GM23248 (cell line): ENCODE measurements around the gene XRCC5. TPM values are rescaled to one million over a fixed set of nuclear protein-coding genes. Genes with fewer than 3 reads are reported as not detected.

Experiments
- DNase-seq: peaks from one replicate; pipeline ENCODE4 v3.0.0-alpha.2; 2015
- H2AFZ ChIP-seq: fragments of 200-600 bp; sonication (generic); 2 replicates; pipeline ENCODE4 v1.6.1; 2016; ENCODE audit warnings: antibody characterized with exemption
- H3F3A ChIP-seq: fragments of 200-600 bp; sonication (generic); 2 replicates; pipeline ENCODE4 v1.6.1; 2016; ENCODE audit warnings: mild to moderate bottlenecking, antibody characterized with exemption, mixed run types; ENCODE audit not compliant: insufficient read depth
- H3K27ac ChIP-seq: fragments of 200-600 bp; sonication (generic); 2 replicates; pipeline ENCODE4 v1.5.1; 2016; ENCODE audit warnings: mild to moderate bottlenecking
- H3K27me3 ChIP-seq: fragments of 200-600 bp; sonication (generic); replicated peaks from 2 replicates; pipeline ENCODE4 v1.6.1; 2016; ENCODE audit warnings: mild to moderate bottlenecking; ENCODE audit not compliant: insufficient read depth
- H3K36me3 ChIP-seq: fragments of 200-600 bp; sonication (generic); 2 replicates; pipeline ENCODE4 v1.6.1; 2016; ENCODE audit warnings: low read depth, mild to moderate bottlenecking
- H3K4me1 ChIP-seq: fragments of 200-600 bp; sonication (generic); 2 replicates; pipeline ENCODE4 v1.6.1; 2016; ENCODE audit warnings: mild to moderate bottlenecking; ENCODE audit not compliant: insufficient read depth
- H3K4me2 ChIP-seq: fragments of 200-600 bp; sonication (generic); one replicate; pipeline ENCODE4 v1.6.1; 2016; ENCODE audit warnings: mild to moderate bottlenecking; ENCODE audit not compliant: unreplicated experiment
- H3K4me3 ChIP-seq: fragments of 200-600 bp; sonication (generic); 2 replicates; pipeline ENCODE4 v1.5.1; 2016; ENCODE audit warnings: mild to moderate bottlenecking
- H3K79me2 ChIP-seq: fragments of 200-600 bp; sonication (generic); 2 replicates; pipeline ENCODE4 v1.6.1; 2016; ENCODE audit warnings: mild to moderate bottlenecking; ENCODE audit not compliant: insufficient read depth
- H3K9ac ChIP-seq: fragments of 200-600 bp; sonication (generic); 2 replicates; pipeline ENCODE4 v1.6.1; 2016; ENCODE audit warnings: mild to moderate bottlenecking
- H3K9me2 ChIP-seq: fragments of 200-600 bp; sonication (generic); 2 replicates; pipeline ENCODE4 v1.6.1; 2016; ENCODE audit warnings: mixed run types, mild to moderate bottlenecking, moderate library complexity; ENCODE audit not compliant: insufficient read depth
- H3K9me3 ChIP-seq: fragments of 200-600 bp; sonication (generic); one replicate; pipeline ENCODE4 v1.6.1; 2017; ENCODE audit warnings: low read depth
- H4K20me1 ChIP-seq: fragments of 200-600 bp; sonication (generic); 2 replicates; pipeline ENCODE4 v1.6.0; 2016; ENCODE audit not compliant: insufficient read depth
- EZH2 ChIP-seq: fragments of 200-600 bp; sonication (generic); IDR thresholded peaks from 2 replicates; pipeline ENCODE4 v1.6.1; 2018; ENCODE audit warnings: antibody characterized with exemption, mild to moderate bottlenecking; ENCODE audit not compliant: insufficient read depth, poor library complexity, severe bottlenecking
- EZH2phosphoT487 ChIP-seq: fragments of 200-600 bp; sonication (generic); IDR thresholded peaks from 2 replicates; pipeline ENCODE4 v1.6.1; 2018; ENCODE audit warnings: antibody characterized with exemption, moderate library complexity, mild to moderate bottlenecking, low read depth; ENCODE audit not compliant: insufficient read depth
- WGBS, 2 experiments: methylation state at CpG; one replicate each; pipeline ENCODE4 v1.1.6; 2015 to 2017; ENCODE audit warnings: low lambda C conversion rate in 2 of 2, low coverage in 1 of 2; ENCODE audit errors: missing lambda C conversion rate in 2 of 2; 5-methylcytosine and 5-hydroxymethylcytosine counted together
- in situ Hi-C: fragments of 300-500 bp; cut with MboI; formaldehyde crosslinking; loops from 2 replicates; pipeline ENCODE4 v1.15.0; 2020
- polyA plus RNA-seq: library from polyadenylated mRNA; unstranded; fragments of >200 nt; fragmentation: Nextera tagmentation; extraction: Ambion mirVana; gene quantifications from 2 replicates; pipeline ENCODE4 v1.2.1, GENCODE V29; 2016
- total RNA-seq: library from RNA; depleted of rRNA; stranded (reverse); fragments of >200 nt; shearing (Covaris generic); gene quantifications from 2 replicates; pipeline ENCODE4 v1.2.3, GENCODE V29; 2014

The XRCC5 gene
- total and polyA plus RNA-seq, 2 experiments from 2014 or later, result 197 to 249 TPM

- Histone ChIP-seq H3F3A (no peaks in the 10 kb centered on the region; the same call in 1 of the 2 replicates), H3K4me1 (no peaks in the 10 kb centered on the region), H3K9me3 (no peaks in the 10 kb centered on the region), H3K4me2 (no peak overlapping the region), H3K27ac (no peak overlapping the region), H3K9me2 (no peaks in the 10 kb centered on the region), H3K9ac (no peak overlapping the region), H3K79me2 (peaks cover 93% of the 10 kb centered on the region), H3K27me3 (no peaks in the 10 kb centered on the region), H4K20me1 (no peaks in the 10 kb centered on the region; the same call in 1 of the 2 replicates), H2AFZ (no peak overlapping the region), H3K36me3 (peaks cover 56% of the 10 kb centered on the region), H3K4me3 (no peak overlapping the region)
- in situ Hi-C loops, result no loop called here
- 97 to 100% methylated on average over 3 of the region's 3 CpGs for WGBS, 2 experiments
- TF ChIP-seq EZH2 (no peak), EZH2phosphoT487 (no peak)
- DNase-seq, result no peak
These were observed 46.8 kb downstream of the XRCC5 start for GRCh38 chr2:216155954-216156353.

GRCh38 chr2:216156822-216157221 lies 47.7 kb downstream of the XRCC5 start:
- Histone ChIP-seq H3K9me2 (no peaks in the 10 kb centered on the region), H3K79me2 (peaks cover 92% of the 10 kb centered on the region), H3K4me2 (no peak overlapping the region), H3K9ac (no peak overlapping the region), H3K9me3 (no peaks in the 10 kb centered on the region), H3K4me1 (no peaks in the 10 kb centered on the region), H3K4me3 (no peak overlapping the region), H3K27ac (no peak overlapping the region), H3F3A (no peaks in the 10 kb centered on the region; the same call in 1 of the 2 replicates), H3K27me3 (no peaks in the 10 kb centered on the region), H3K36me3 (peaks cover 60% of the 10 kb centered on the region), H2AFZ (no peak overlapping the region), H4K20me1 (no peaks in the 10 kb centered on the region; the same call in 1 of the 2 replicates)
- 97 to 98% methylated on average over 13 of the region's 13 CpGs for WGBS, 2 experiments
- no peak for DNase-seq
- TF ChIP-seq EZH2phosphoT487, result no peak
- no peak for TF ChIP-seq EZH2
- in situ Hi-C loops, result no loop called here

- 70 to 78% methylated on average over 2 of the region's 2 CpGs for WGBS, 2 experiments
- no peak overlapping the region for H3K9ac ChIP-seq
- H3K36me3 ChIP-seq, result peaks cover 65% of the 10 kb centered on the region
- no peak overlapping the region for H3K27ac ChIP-seq
- no peak overlapping the region for H3K4me3 ChIP-seq
- no peaks in the 10 kb centered on the region for H3K27me3 ChIP-seq
- TF ChIP-seq EZH2phosphoT487 (no peak), EZH2 (no peak)
- H3K4me1 ChIP-seq, result no peaks in the 10 kb centered on the region
- DNase-seq, result no peak
- no peaks in the 10 kb centered on the region for H3K9me3 ChIP-seq
- in situ Hi-C loops, result no loop called here
- H3F3A ChIP-seq, result no peaks in the 10 kb centered on the region; the same call in 1 of the 2 replicates
- no peaks in the 10 kb centered on the region for H3K9me2 ChIP-seq
- H2AFZ ChIP-seq, result no peak overlapping the region
- H3K79me2 ChIP-seq, result peaks cover 73% of the 10 kb centered on the region
- H3K4me2 ChIP-seq, result no peak overlapping the region
- no peaks in the 10 kb centered on the region; the same call in 1 of the 2 replicates for H4K20me1 ChIP-seq
These were observed 50.0 kb downstream of the XRCC5 start for GRCh38 chr2:216159144-216159543.

GRCh38 chr2:216159646-216160045 lies 50.5 kb downstream of the XRCC5 start:
- Histone ChIP-seq H3K4me1 (no peaks in the 10 kb centered on the region), H3K27me3 (no peaks in the 10 kb centered on the region), H2AFZ (no peak overlapping the region), H4K20me1 (no peaks in the 10 kb centered on the region; the same call in 1 of the 2 replicates), H3F3A (no peaks in the 10 kb centered on the region; the same call in 1 of the 2 replicates), H3K79me2 (peaks cover 73% of the 10 kb centered on the region), H3K4me3 (no peak overlapping the region), H3K9ac (no peak overlapping the region), H3K9me3 (no peaks in the 10 kb centered on the region), H3K27ac (no peak overlapping the region), H3K36me3 (peaks cover 67% of the 10 kb centered on the region), H3K9me2 (no peaks in the 10 kb centered on the region), H3K4me2 (no peak overlapping the region)
- peak; percentile 10 for DNase-seq
- in situ Hi-C loops, result no loop called here
- TF ChIP-seq EZH2, result no peak
- TF ChIP-seq EZH2phosphoT487, result no peak
- 5 to 19% methylated on average over 1 of the region's 1 CpG for WGBS, 2 experiments

GRCh38 chr2:216160786-216161185 lies 51.6 kb downstream of the XRCC5 start:
- Histone ChIP-seq H3F3A (no peaks in the 10 kb centered on the region), H3K4me3 (no peak overlapping the region), H3K4me2 (no peak overlapping the region), H3K27ac (no peak overlapping the region), H3K9me3 (no peaks in the 10 kb centered on the region), H3K9me2 (no peaks in the 10 kb centered on the region), H4K20me1 (no peaks in the 10 kb centered on the region; the same call in 1 of the 2 replicates), H3K27me3 (no peaks in the 10 kb centered on the region), H3K4me1 (no peaks in the 10 kb centered on the region), H3K79me2 (peaks cover 73% of the 10 kb centered on the region), H2AFZ (no peak overlapping the region), H3K9ac (no peak overlapping the region), H3K36me3 (peaks cover 68% of the 10 kb centered on the region)
- no peak for DNase-seq
- in situ Hi-C loops, result no loop called here
- TF ChIP-seq EZH2phosphoT487 (no peak), EZH2 (no peak)
- 79 to 85% methylated on average over 4 of the region's 4 CpGs for WGBS, 2 experiments
